G401.6 (cell line): ENCODE measurements around the gene SLC25A4.
"Not testable (repeated sequence)": the region's sequence is repeated elsewhere in the genome, so short reads cannot be mapped to it uniquely, and the experiment has no call there.

Experiments
- FAIRE-seq: peaks from 2 replicates; lab custom pipeline; 2012; peaks lifted over from hg19 to GRCh38; lab: Jason Lieb, UNC

The SLC25A4 gene

GRCh38 chr4:185183622-185184281, 40.7 kb downstream of the SLC25A4 start:
- FAIRE-seq: peak; percentile 96

- FAIRE-seq: no peak
These were observed 43.7 kb downstream of the SLC25A4 start for GRCh38 chr4:185186769-185187168.

GRCh38 chr4:185189606-185190305, 46.7 kb downstream of the SLC25A4 start:
- peak; percentile 88 for FAIRE-seq

GRCh38 chr4:185190306-185190856, 47.3 kb downstream of the SLC25A4 start:
- FAIRE-seq: no peak

DNA sequence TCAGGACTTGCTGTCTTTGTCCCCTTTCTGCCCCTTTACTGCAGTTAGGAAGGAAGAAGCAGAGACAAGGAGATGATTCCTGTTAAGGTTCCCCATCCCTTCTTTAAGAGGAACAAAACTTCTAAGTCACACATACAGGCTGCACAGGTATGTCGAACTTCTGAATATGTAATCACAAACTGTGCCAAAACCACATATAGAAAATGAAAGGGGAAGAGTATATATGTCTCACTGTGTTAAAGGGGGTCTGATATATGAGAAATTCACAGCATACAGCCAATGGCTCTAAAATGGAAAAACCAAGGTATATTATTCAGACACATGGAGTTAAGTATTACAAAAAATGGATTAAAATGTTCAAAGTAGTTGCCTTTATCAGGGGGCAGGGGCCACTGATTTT, 49.0 kb downstream of the SLC25A4 start:
- no peak for FAIRE-seq

GRCh38 chr4:185194924-185195888, 52.1 kb downstream of the SLC25A4 start:
- no peak for FAIRE-seq

DNA sequence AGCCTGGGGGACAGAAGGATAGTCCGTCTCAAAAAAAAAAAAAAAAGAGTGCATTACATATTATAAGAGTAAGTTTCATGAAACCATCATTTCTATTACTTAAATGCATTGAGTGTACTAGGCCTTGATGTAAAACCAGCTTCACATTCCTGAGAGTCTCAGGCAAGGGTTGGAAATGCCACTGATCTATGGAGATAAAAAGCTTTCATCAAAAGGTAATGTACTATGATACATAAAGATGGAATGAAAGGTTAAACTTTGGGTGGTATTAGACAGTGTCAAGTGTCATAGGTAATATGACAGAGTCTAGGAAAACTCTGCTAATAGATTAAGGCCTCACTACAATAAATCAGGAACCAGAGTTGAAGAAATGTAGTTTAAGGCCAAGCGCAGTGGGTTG, 53.4 kb downstream of the SLC25A4 start:
- no peak for FAIRE-seq

DNA sequence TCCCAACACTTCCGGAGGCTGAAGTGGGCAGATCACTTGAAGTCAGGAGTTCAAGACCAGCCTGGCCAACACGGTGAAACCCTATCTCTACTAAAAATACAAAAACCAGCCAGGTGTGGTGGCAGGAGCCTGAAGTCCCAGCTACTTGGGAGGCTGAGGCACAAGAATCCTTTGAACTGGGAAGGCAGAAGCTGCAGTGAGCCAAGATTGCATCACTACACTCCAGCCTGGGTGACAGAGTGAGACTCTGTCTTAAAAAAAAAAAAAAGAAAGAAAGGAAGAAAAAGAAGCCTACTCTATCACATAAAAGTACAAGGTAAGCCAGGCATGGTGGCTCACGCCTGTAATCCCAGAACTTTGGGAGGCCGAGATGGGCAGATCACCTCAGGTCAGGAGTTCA, 55.1 kb downstream of the SLC25A4 start:
- FAIRE-seq: not testable (repeated sequence)
